ENCODE data around the gene WDR76.

DNA sequence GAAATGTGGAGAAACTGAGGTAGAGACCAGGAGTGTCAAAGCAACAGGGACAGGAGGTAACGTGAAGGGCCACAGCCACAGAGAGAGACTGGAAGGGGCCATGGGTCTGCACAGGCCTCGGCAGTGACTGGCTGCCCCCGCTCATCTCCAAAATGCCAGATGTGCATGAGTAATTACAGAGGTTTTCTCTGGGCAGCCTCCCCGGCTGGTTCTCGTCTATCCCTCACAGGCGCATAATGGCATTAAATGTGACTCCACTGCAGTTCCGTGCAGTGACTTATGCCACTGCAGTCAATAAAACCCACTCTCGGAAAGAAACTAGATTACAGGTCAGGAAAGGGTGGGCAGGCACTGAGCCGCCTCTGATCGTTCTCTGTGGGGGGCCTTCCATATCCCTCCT lies 74.7 kb downstream of the WDR76 start:
- TF ChIP-seq EP300 (IDR thresholded peaks at IDR 0.05) (no peak), POLR2A (IDR thresholded peaks at IDR 0.05) (no peak)
- TF ChIP-seq, protein P1, sequence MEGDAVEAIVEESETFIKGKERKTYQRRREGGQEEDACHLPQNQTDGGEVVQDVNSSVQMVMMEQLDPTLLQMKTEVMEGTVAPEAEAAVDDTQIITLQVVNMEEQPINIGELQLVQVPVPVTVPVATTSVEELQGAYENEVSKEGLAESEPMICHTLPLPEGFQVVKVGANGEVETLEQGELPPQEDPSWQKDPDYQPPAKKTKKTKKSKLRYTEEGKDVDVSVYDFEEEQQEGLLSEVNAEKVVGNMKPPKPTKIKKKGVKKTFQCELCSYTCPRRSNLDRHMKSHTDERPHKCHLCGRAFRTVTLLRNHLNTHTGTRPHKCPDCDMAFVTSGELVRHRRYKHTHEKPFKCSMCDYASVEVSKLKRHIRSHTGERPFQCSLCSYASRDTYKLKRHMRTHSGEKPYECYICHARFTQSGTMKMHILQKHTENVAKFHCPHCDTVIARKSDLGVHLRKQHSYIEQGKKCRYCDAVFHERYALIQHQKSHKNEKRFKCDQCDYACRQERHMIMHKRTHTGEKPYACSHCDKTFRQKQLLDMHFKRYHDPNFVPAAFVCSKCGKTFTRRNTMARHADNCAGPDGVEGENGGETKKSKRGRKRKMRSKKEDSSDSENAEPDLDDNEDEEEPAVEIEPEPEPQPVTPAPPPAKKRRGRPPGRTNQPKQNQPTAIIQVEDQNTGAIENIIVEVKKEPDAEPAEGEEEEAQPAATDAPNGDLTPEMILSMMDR (IDR thresholded peaks at IDR 0.05): no peak

Measured in gastroesophageal sphincter (tissue), 3 donors.